Ectodermal cell (in vitro differentiated cells): ENCODE data around the gene GALE.

Experiments
- H3K27ac ChIP-seq: 2 replicates; pipeline ENCODE4 v1.7.0; 2013; ENCODE audit warnings: mild to moderate bottlenecking, low read depth, low read length; ENCODE audit not compliant: insufficient read depth, poor library complexity, severe bottlenecking
- H3K27me3 ChIP-seq: 2 replicates; pipeline ENCODE4 v1.7.0; 2013; ENCODE audit warnings: mild to moderate bottlenecking, low read length; ENCODE audit not compliant: insufficient read depth, control insufficient read depth, poor library complexity, severe bottlenecking
- H3K36me3 ChIP-seq: one replicate; pipeline ENCODE4 v1.7.0; 2013; ENCODE audit warnings: low read length; ENCODE audit not compliant: control insufficient read depth, insufficient read depth
- H3K4me1 ChIP-seq: one replicate; pipeline ENCODE4 v1.7.0; 2013; ENCODE audit warnings: low read length; ENCODE audit not compliant: control insufficient read depth, insufficient read depth
- H3K4me3 ChIP-seq: 2 replicates; pipeline ENCODE4 v1.7.0; 2013; ENCODE audit warnings: low read depth, low read length, control low read depth; ENCODE audit not compliant: insufficient read depth
- H3K9me3 ChIP-seq: 2 replicates; pipeline ENCODE4 v1.7.0; 2013; ENCODE audit warnings: mild to moderate bottlenecking, low read length, moderate library complexity; ENCODE audit not compliant: control insufficient read depth
- WGBS, 2 experiments: methylation state at CpG; one replicate each; pipeline ENCODE4 v1.1.7; 2013; ENCODE audit warnings: missing lambda C conversion rate in 2 of 2; 5-methylcytosine and 5-hydroxymethylcytosine counted together

Gene GALE

GRCh38 chr1:23756676-23757075 lies 43.9 kb downstream of the GALE start:
- H3K9me3 ChIP-seq: no peaks in the 10 kb centered on the region
- H3K27ac ChIP-seq: no peak overlapping the region
- H3K4me3 ChIP-seq: no peak overlapping the region
- no peaks in the 10 kb centered on the region for H3K4me1 ChIP-seq
- H3K36me3 ChIP-seq: peaks cover 94% of the 10 kb centered on the region
- WGBS, 2 experiments: 93 to 95% methylated on average over 3 of the region's 3 CpGs
- H3K27me3 ChIP-seq: no peaks in the 10 kb centered on the region

GRCh38 chr1:23752909-23753308 lies 47.6 kb downstream of the GALE start:
- WGBS, 2 experiments: 90 to 94% methylated on average over 1 of the region's 1 CpG
- Histone ChIP-seq H3K4me3 (no peak overlapping the region), H3K9me3 (no peaks in the 10 kb centered on the region), H3K27ac (no peak overlapping the region), H3K27me3 (no peaks in the 10 kb centered on the region), H3K4me1 (no peaks in the 10 kb centered on the region), H3K36me3 (peaks cover 73% of the 10 kb centered on the region)

GRCh38 chr1:23751815-23752200 lies 48.7 kb downstream of the GALE start:
- H3K36me3 ChIP-seq: peaks cover 62% of the 10 kb centered on the region

GRCh38 chr1:23751050-23751814 lies 49.3 kb downstream of the GALE start:
- no peak overlapping the region for H3K27ac ChIP-seq
- peaks cover 56% of the 10 kb centered on the region for H3K36me3 ChIP-seq
- H3K4me1 ChIP-seq: no peaks in the 10 kb centered on the region
- H3K27me3 ChIP-seq: no peaks in the 10 kb centered on the region
- 82 to 88% methylated on average over 11 of the region's 11 CpGs for WGBS, 2 experiments
- no peaks in the 10 kb centered on the region for H3K9me3 ChIP-seq
- no peak overlapping the region for H3K4me3 ChIP-seq

More at GRCh38 chr1:23751815-23752200, 48.7 kb downstream of the GALE start:
- no peaks in the 10 kb centered on the region for H3K27me3 ChIP-seq
- no peak overlapping the region for H3K4me3 ChIP-seq
- no peaks in the 10 kb centered on the region for H3K4me1 ChIP-seq
- H3K27ac ChIP-seq: no peak overlapping the region
- H3K9me3 ChIP-seq: no peaks in the 10 kb centered on the region
- WGBS, 2 experiments: 96 to 97% methylated on average over 4 of the region's 4 CpGs

- no peaks in the 10 kb centered on the region for H3K9me3 ChIP-seq
- H3K4me1 ChIP-seq: no peaks in the 10 kb centered on the region
- no peaks in the 10 kb centered on the region for H3K27me3 ChIP-seq
- H3K4me3 ChIP-seq: no peak overlapping the region
- no peak overlapping the region for H3K27ac ChIP-seq
- peaks cover 24% of the 10 kb centered on the region for H3K36me3 ChIP-seq
- WGBS, 2 experiments: 95 to 96% methylated on average over 3 of the region's 3 CpGs
These were observed 52.5 kb downstream of the GALE start for GRCh38 chr1:23748016-23748415.
